ENCODE results near the gene TRIM56. TPM values are rescaled to one million over a fixed set of nuclear protein-coding genes. Genes with fewer than 3 reads are reported as not detected.
A peak's percentile ranks its signal among the peaks of the same experiment; 100 is the strongest.

The TRIM56 gene
- total RNA-seq, 4 donors from 2014 or later: 9.7 to 73.0 (median 26.3) TPM

DNA sequence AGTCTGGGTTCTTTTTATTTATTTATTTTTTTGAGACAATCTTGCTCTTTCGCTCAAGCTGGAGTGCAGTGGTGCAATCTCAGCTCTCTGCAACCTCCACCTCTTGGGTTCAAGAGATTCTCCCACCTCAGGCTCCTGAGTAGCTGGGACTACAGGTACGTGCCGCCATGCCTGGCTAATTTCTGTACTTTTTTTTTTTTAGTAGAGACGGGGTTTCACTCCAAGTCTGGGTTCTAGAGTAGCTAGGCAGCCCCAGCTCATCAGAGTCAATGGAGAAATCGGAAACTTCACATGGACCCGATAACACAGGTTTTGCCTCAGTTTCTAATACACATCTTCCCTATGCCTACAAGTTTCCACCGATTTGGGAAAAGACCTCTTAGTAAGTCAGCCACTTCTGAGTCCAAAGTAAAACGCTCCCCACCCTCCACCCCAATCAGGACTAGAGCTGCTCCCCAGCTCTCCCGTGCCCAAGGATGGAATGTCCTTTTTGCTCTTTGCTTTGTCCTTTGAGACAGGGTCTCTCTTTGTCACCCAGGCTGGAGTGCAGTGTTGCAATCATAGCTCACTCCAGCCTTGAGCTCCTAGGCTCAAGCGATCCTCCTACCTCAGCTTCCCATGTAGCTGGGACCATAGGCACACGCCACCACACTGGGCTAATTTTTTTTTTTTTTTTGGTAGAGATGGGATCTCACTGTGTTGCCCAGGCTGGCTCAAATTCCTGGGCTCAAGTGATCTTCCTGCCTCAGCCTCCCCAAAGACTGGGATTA is 37.8 kb downstream of the TRIM56 start:
- Histone ChIP-seq H3K4me1 (peaks cover 0 to 26% of the 10 kb centered on the region in 2 donors), H3K27me3 (no peaks in the 10 kb centered on the region), H3K4me3 (no peak overlapping the region), H3K27ac (peak overlapping the region; percentile 90 to 97), H3K9me3 (no peaks in the 10 kb centered on the region), H3K36me3 (no peaks in the 10 kb centered on the region)
- DNase-seq: no peak
- TF ChIP-seq POLR2A (IDR thresholded peaks at IDR 0.05) (no peak), CTCF (IDR thresholded peaks at IDR 0.05) (no peak)
- intact Hi-C loops (cut with DNase I; ENCODE audit: low total_unique reads): no loop called here

DNA sequence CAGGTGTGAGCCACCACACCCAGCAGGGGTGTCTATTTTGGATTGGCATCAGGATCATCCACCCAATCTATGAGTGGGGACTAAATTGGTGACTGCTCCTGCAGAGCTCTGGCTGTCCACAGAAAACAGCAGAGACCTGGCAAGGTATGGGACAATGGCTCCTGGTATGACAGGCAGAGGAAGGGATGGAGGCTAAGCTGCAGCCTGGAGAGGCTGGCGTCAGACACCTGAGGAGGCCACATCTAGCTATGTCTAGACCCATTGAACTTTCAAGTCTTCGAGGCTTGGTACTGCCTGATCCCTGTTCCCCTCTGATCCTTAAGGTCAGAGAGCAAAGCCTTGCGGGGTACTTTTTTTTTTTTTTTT is 38.4 kb downstream of the TRIM56 start:
- Histone ChIP-seq H3K36me3 (no peaks in the 10 kb centered on the region), H3K4me1 (peaks cover 0 to 26% of the 10 kb centered on the region in 2 donors), H3K27ac (peak overlapping the region in 1 of 2 donors; percentile 97), H3K27me3 (no peaks in the 10 kb centered on the region), H3K4me3 (no peak overlapping the region), H3K9me3 (no peaks in the 10 kb centered on the region)
- TF ChIP-seq POLR2A (IDR thresholded peaks at IDR 0.05): no peak
- no peak for TF ChIP-seq CTCF (IDR thresholded peaks at IDR 0.05)
- intact Hi-C loops (cut with DNase I; ENCODE audit: low total_unique reads): no loop called here
- no peak for DNase-seq

- no peaks in the 10 kb centered on the region for H3K9me3 ChIP-seq
- peaks cover 0 to 26% of the 10 kb centered on the region in 2 donors for H3K4me1 ChIP-seq
- intact Hi-C loops (cut with DNase I; ENCODE audit: low total_unique reads): no loop called here
- TF ChIP-seq POLR2A (IDR thresholded peaks at IDR 0.05) (no peak), CTCF (IDR thresholded peaks at IDR 0.05) (no peak)
- no peak overlapping the region for H3K4me3 ChIP-seq
- no peaks in the 10 kb centered on the region for H3K36me3 ChIP-seq
- no peaks in the 10 kb centered on the region for H3K27me3 ChIP-seq
- DNase-seq: no peak
- peak overlapping the region in 1 of 2 donors; percentile 97 for H3K27ac ChIP-seq
Measured at GRCh38 chr7:101124376-101125056, 39.2 kb downstream of the TRIM56 start.

- H3K27ac ChIP-seq: peak overlapping the region; percentile 66 to 97
- TF ChIP-seq POLR2A (IDR thresholded peaks at IDR 0.05): no peak
- no peak for TF ChIP-seq CTCF (IDR thresholded peaks at IDR 0.05)
- peaks cover 0 to 26% of the 10 kb centered on the region in 2 donors for H3K4me1 ChIP-seq
- H3K4me3 ChIP-seq: no peak overlapping the region
- no peaks in the 10 kb centered on the region for H3K36me3 ChIP-seq
- H3K9me3 ChIP-seq: no peaks in the 10 kb centered on the region
- intact Hi-C loops (cut with DNase I; ENCODE audit: low total_unique reads): no loop called here
- DNase-seq: peak; percentile 72 to 81
- H3K27me3 ChIP-seq: no peaks in the 10 kb centered on the region
Measured at GRCh38 chr7:101125989-101126650, 40.8 kb downstream of the TRIM56 start.

Measured in uterus (tissue), 4 donors.